ENCODE results near the gene RFX1. TPM values are rescaled to one million over a fixed set of nuclear protein-coding genes. Genes with fewer than 3 reads are reported as not detected.
A peak's percentile ranks its signal among the peaks of the same experiment; 100 is the strongest.

RFX1 gene
- total and polyA plus RNA-seq, 4 donors: 1.8 to 5.6 (median 3.5) TPM

DNA sequence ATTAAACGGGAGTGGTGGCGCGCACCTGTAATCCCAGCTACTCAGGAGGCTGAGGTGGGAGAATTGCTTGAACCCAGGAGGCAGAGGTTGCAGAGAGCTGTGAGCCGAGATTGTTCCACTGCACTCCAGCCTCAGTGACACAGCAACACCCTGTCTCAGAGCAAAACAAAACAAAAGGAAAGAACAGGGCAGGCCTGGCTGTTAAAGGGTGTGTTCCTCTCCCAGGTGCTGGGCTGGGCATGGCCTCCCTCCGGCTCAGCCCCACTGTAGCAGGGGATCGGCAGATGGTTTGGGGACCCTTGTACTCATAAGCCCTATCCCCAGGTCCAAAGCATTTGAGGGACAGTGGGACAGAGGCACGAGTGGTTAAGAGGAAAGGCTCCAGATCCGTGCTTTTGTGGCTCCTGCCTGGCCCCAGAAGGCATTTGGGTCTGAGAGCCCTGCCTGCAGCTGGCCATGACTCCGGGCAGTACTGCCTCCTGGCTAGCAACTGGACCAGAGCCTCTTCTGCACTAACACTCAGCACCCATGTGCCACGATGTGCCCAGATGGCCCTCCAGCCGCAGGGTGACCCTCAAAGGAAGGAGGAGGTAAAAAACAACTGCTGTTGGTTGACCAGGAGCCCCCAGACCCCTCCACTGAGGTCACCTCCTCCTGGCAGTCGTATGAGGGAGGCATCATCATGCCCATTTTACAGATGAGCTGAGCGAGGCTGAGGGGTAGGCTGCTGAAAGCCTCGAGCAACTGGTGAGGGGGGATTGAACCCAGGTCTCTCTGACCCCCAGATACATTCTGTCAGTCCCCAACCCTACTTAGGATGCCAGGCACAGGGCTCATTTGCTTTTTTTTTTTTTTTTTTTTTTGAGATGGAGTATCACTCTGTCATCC, 10.0 kb downstream of the RFX1 start (continued):
- TF ChIP-seq, protein P1, sequence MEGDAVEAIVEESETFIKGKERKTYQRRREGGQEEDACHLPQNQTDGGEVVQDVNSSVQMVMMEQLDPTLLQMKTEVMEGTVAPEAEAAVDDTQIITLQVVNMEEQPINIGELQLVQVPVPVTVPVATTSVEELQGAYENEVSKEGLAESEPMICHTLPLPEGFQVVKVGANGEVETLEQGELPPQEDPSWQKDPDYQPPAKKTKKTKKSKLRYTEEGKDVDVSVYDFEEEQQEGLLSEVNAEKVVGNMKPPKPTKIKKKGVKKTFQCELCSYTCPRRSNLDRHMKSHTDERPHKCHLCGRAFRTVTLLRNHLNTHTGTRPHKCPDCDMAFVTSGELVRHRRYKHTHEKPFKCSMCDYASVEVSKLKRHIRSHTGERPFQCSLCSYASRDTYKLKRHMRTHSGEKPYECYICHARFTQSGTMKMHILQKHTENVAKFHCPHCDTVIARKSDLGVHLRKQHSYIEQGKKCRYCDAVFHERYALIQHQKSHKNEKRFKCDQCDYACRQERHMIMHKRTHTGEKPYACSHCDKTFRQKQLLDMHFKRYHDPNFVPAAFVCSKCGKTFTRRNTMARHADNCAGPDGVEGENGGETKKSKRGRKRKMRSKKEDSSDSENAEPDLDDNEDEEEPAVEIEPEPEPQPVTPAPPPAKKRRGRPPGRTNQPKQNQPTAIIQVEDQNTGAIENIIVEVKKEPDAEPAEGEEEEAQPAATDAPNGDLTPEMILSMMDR (IDR thresholded peaks at IDR 0.05; ENCODE audit: low read depth, low read length, missing input control): no peak
- TF ChIP-seq NR2F2 (IDR thresholded peaks at IDR 0.05): no peak
- TF ChIP-seq HNF4G (IDR thresholded peaks at IDR 0.05): no peak
- TF ChIP-seq SP1 (IDR thresholded peaks at IDR 0.05): no peak

DNA sequence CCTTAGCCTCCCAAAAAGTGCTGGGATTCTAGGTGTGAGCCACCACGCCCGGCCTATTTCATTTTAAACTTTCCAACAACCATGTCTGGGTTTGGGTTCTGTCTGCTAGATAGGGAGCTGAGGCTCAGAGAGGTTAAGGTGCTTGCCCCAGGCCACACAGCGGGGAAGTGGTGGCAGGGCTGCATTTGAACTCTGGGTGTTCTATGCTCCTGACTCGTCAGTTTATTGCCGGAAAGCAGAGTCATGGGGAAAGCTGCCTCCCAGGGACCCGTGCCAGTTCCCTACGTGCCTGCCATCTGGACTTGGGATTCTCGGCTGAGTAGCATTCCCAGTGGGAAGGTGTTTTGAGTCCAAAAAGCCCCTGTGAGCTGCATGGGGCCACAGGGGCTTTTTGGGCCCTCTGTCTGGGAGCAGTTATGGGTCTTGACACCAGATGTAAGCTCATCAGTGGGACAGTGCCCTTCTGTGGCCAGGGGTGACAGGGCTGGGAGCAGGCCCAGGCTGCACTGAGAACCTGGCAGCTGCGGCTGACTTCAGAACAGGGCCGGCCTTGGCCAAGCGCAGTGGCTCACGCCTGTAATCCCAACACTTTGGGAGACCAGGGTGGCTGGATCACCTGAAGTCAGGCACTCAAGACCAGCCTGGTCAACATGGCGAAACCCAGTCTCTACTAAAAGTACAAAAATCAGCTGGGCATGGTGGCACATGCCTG, 10.9 kb downstream of the RFX1 start:
- no peak for TF ChIP-seq EGR1 (IDR thresholded peaks at IDR 0.05; ENCODE audit: low read depth in 2 of 2)
- TF ChIP-seq GABPA (IDR thresholded peaks at IDR 0.05 in 1 of 2, conservative IDR thresholded peaks at IDR 0.05 in 1 of 2): no peak
- TF ChIP-seq YY1 (IDR thresholded peaks at IDR 0.05): no peak
- TF ChIP-seq, protein P2, sequence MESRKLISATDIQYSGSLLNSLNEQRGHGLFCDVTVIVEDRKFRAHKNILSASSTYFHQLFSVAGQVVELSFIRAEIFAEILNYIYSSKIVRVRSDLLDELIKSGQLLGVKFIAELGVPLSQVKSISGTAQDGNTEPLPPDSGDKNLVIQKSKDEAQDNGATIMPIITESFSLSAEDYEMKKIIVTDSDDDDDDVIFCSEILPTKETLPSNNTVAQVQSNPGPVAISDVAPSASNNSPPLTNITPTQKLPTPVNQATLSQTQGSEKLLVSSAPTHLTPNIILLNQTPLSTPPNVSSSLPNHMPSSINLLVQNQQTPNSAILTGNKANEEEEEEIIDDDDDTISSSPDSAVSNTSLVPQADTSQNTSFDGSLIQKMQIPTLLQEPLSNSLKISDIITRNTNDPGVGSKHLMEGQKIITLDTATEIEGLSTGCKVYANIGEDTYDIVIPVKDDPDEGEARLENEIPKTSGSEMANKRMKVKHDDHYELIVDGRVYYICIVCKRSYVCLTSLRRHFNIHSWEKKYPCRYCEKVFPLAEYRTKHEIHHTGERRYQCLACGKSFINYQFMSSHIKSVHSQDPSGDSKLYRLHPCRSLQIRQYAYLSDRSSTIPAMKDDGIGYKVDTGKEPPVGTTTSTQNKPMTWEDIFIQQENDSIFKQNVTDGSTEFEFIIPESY (IDR thresholded peaks at IDR 0.05): no peak
- no peak for TF ChIP-seq FOXA1 (IDR thresholded peaks at IDR 0.05)
- peak in 1 of 2 donors; percentile 31 for TF ChIP-seq HNF4A (conservative IDR thresholded peaks at IDR 0.05)
- TF ChIP-seq, protein P3, sequence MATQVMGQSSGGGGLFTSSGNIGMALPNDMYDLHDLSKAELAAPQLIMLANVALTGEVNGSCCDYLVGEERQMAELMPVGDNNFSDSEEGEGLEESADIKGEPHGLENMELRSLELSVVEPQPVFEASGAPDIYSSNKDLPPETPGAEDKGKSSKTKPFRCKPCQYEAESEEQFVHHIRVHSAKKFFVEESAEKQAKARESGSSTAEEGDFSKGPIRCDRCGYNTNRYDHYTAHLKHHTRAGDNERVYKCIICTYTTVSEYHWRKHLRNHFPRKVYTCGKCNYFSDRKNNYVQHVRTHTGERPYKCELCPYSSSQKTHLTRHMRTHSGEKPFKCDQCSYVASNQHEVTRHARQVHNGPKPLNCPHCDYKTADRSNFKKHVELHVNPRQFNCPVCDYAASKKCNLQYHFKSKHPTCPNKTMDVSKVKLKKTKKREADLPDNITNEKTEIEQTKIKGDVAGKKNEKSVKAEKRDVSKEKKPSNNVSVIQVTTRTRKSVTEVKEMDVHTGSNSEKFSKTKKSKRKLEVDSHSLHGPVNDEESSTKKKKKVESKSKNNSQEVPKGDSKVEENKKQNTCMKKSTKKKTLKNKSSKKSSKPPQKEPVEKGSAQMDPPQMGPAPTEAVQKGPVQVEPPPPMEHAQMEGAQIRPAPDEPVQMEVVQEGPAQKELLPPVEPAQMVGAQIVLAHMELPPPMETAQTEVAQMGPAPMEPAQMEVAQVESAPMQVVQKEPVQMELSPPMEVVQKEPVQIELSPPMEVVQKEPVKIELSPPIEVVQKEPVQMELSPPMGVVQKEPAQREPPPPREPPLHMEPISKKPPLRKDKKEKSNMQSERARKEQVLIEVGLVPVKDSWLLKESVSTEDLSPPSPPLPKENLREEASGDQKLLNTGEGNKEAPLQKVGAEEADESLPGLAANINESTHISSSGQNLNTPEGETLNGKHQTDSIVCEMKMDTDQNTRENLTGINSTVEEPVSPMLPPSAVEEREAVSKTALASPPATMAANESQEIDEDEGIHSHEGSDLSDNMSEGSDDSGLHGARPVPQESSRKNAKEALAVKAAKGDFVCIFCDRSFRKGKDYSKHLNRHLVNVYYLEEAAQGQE (IDR thresholded peaks at IDR 0.05): no peak
- TF ChIP-seq RXRA (IDR thresholded peaks at IDR 0.05): peak in 1 of 2 donors; percentile 19
- TF ChIP-seq, protein P4, sequence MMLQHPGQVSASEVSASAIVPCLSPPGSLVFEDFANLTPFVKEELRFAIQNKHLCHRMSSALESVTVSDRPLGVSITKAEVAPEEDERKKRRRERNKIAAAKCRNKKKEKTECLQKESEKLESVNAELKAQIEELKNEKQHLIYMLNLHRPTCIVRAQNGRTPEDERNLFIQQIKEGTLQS (IDR thresholded peaks at IDR 0.05): no peak
- no peak for TF ChIP-seq JUND (IDR thresholded peaks at IDR 0.05)
- no peak for TF ChIP-seq TAF1 (conservative IDR thresholded peaks at IDR 0.05)
- TF ChIP-seq, protein P1 (IDR thresholded peaks at IDR 0.05; ENCODE audit: low read depth, low read length, missing input control): no peak
- no peak for TF ChIP-seq NR2F2 (IDR thresholded peaks at IDR 0.05)
- no peak for TF ChIP-seq HNF4G (IDR thresholded peaks at IDR 0.05)
- TF ChIP-seq FOXA2 (IDR thresholded peaks at IDR 0.05): no peak
- no peak overlapping the region for H3K4me3 ChIP-seq (ENCODE audit: low read depth in 1 of 3, low read length in 3 of 3)
- WGBS: 64% methylated on average over 13 of the region's 13 CpGs
- peaks cover 0 to 3% (median 1%) of the 10 kb centered on the region in 4 donors for H3K9me3 ChIP-seq (ENCODE audit: control insufficient read depth in 4 of 4, low read length in 3 of 4)
- no peaks in the 10 kb centered on the region for H3K27me3 ChIP-seq (ENCODE audit: control insufficient read depth in 4 of 4, insufficient read depth in 4 of 4, low read length in 3 of 4)
- H3K9ac ChIP-seq (ENCODE audit: low read depth in 1 of 2, low read length in 2 of 2): no peak overlapping the region
- H3K36me3 ChIP-seq (ENCODE audit: control insufficient read depth in 4 of 4, insufficient read depth in 3 of 4, low read depth in 1 of 4, low read length in 3 of 4): peaks cover 0 to 24% (median 9%) of the 10 kb centered on the region in 4 donors
- no peak overlapping the region for H3K27ac ChIP-seq (ENCODE audit: low read depth in 1 of 2, low read length in 2 of 2)
- no peak for DNase-seq (ENCODE audit: low spot score)
- peaks cover 0 to 6% (median 0%) of the 10 kb centered on the region in 4 donors for H3K4me1 ChIP-seq (ENCODE audit: control insufficient read depth in 4 of 4, insufficient read depth in 4 of 4, low read length in 3 of 4)

Data from liver (tissue), 9 donors.